ENCODE results near the gene ACTR5. TPM values are rescaled to one million over a fixed set of nuclear protein-coding genes. Genes with fewer than 3 reads are reported as not detected.

ACTR5 gene
- total RNA-seq, 1 experiment from 2014 or later: 4.5 TPM

- no peaks in the 10 kb centered on the region for H4K20me1 ChIP-seq (ENCODE audit: insufficient read depth, low read depth, low read length)
- no peak overlapping the region for H3K4me2 ChIP-seq (ENCODE audit: low read depth, low read length, poor library complexity, severe bottlenecking)
- no peak overlapping the region for H3K27ac ChIP-seq (ENCODE audit: low read length)
- no peak overlapping the region for H2AFZ ChIP-seq (ENCODE audit: low read length)
- H3K9me2 ChIP-seq (replicated peaks; ENCODE audit: insufficient read depth, low read length): no peaks in the 10 kb centered on the region
- no peaks in the 10 kb centered on the region for H3K9me3 ChIP-seq (ENCODE audit: low read length)
- H3K27me3 ChIP-seq (ENCODE audit: low read length): no peaks in the 10 kb centered on the region
- H3K4me3 ChIP-seq (ENCODE audit: low read length): no peak overlapping the region
- H3K36me3 ChIP-seq (ENCODE audit: insufficient read depth, low read length): no peaks in the 10 kb centered on the region
- H3K9ac ChIP-seq (ENCODE audit: low read length): no peak overlapping the region
- no peaks in the 10 kb centered on the region for H3K79me2 ChIP-seq (ENCODE audit: low read length)
- no peak for DNase-seq
- no peaks in the 10 kb centered on the region for H3K4me1 ChIP-seq (ENCODE audit: low read length)
These were observed 50.0 kb downstream of the ACTR5 start for GRCh38 chr20:38798266-38798665.

- Histone ChIP-seq H3K36me3 (ENCODE audit: insufficient read depth, low read length) (no peaks in the 10 kb centered on the region), H3K27me3 (ENCODE audit: low read length) (no peaks in the 10 kb centered on the region), H3K9ac (ENCODE audit: low read length) (no peak overlapping the region), H3K9me3 (ENCODE audit: low read length) (no peaks in the 10 kb centered on the region), H3K9me2 (replicated peaks; ENCODE audit: insufficient read depth, low read length) (no peaks in the 10 kb centered on the region), H3K4me1 (ENCODE audit: low read length) (no peaks in the 10 kb centered on the region), H3K4me3 (ENCODE audit: low read length) (no peak overlapping the region), H3K27ac (ENCODE audit: low read length) (no peak overlapping the region), H2AFZ (ENCODE audit: low read length) (no peak overlapping the region), H4K20me1 (ENCODE audit: insufficient read depth, low read depth, low read length) (no peaks in the 10 kb centered on the region), H3K79me2 (ENCODE audit: low read length) (no peaks in the 10 kb centered on the region), H3K4me2 (ENCODE audit: low read depth, low read length, poor library complexity, severe bottlenecking) (no peak overlapping the region)
- no peak for DNase-seq
These were observed 50.9 kb downstream of the ACTR5 start for GRCh38 chr20:38799203-38799602.

GRCh38 chr20:38800882-38801281 is 52.6 kb downstream of the ACTR5 start:
- Histone ChIP-seq H3K27ac (ENCODE audit: low read length) (no peak overlapping the region), H3K36me3 (ENCODE audit: insufficient read depth, low read length) (no peaks in the 10 kb centered on the region), H3K4me2 (ENCODE audit: low read depth, low read length, poor library complexity, severe bottlenecking) (no peak overlapping the region), H3K27me3 (ENCODE audit: low read length) (no peaks in the 10 kb centered on the region), H2AFZ (ENCODE audit: low read length) (no peak overlapping the region), H4K20me1 (ENCODE audit: insufficient read depth, low read depth, low read length) (no peaks in the 10 kb centered on the region), H3K9me2 (replicated peaks; ENCODE audit: insufficient read depth, low read length) (no peaks in the 10 kb centered on the region), H3K9ac (ENCODE audit: low read length) (no peak overlapping the region), H3K4me3 (ENCODE audit: low read length) (no peak overlapping the region), H3K9me3 (ENCODE audit: low read length) (no peaks in the 10 kb centered on the region), H3K79me2 (ENCODE audit: low read length) (no peaks in the 10 kb centered on the region), H3K4me1 (ENCODE audit: low read length) (peaks cover 4% of the 10 kb centered on the region)
- no peak for DNase-seq

- H3K4me1 ChIP-seq (ENCODE audit: low read length): peaks cover 11% of the 10 kb centered on the region
- H3K36me3 ChIP-seq (ENCODE audit: insufficient read depth, low read length): no peaks in the 10 kb centered on the region
- H3K9ac ChIP-seq (ENCODE audit: low read length): no peak overlapping the region
- H3K79me2 ChIP-seq (ENCODE audit: low read length): no peaks in the 10 kb centered on the region
- no peak for DNase-seq
- no peaks in the 10 kb centered on the region for H4K20me1 ChIP-seq (ENCODE audit: insufficient read depth, low read depth, low read length)
- H3K4me3 ChIP-seq (ENCODE audit: low read length): no peak overlapping the region
- no peak overlapping the region for H3K27ac ChIP-seq (ENCODE audit: low read length)
- H3K9me3 ChIP-seq (ENCODE audit: low read length): no peaks in the 10 kb centered on the region
- no peak overlapping the region for H2AFZ ChIP-seq (ENCODE audit: low read length)
- no peaks in the 10 kb centered on the region for H3K27me3 ChIP-seq (ENCODE audit: low read length)
- no peak overlapping the region for H3K4me2 ChIP-seq (ENCODE audit: low read depth, low read length, poor library complexity, severe bottlenecking)
- H3K9me2 ChIP-seq (replicated peaks; ENCODE audit: insufficient read depth, low read length): no peaks in the 10 kb centered on the region
These were observed 56.0 kb downstream of the ACTR5 start for GRCh38 chr20:38804221-38804620.

GRCh38 chr20:38804682-38805501 is 56.6 kb downstream of the ACTR5 start:
- H2AFZ ChIP-seq (ENCODE audit: low read length): no peak overlapping the region
- H3K9me3 ChIP-seq (ENCODE audit: low read length): no peaks in the 10 kb centered on the region
- H3K27ac ChIP-seq (ENCODE audit: low read length): no peak overlapping the region
- no peak overlapping the region; the same call in 1 of the 2 replicates for H3K4me3 ChIP-seq (ENCODE audit: low read length)
- peaks cover 11% of the 10 kb centered on the region for H3K4me1 ChIP-seq (ENCODE audit: low read length)
- H3K36me3 ChIP-seq (ENCODE audit: insufficient read depth, low read length): no peaks in the 10 kb centered on the region
- H3K9me2 ChIP-seq (replicated peaks; ENCODE audit: insufficient read depth, low read length): no peaks in the 10 kb centered on the region
- no peaks in the 10 kb centered on the region for H3K79me2 ChIP-seq (ENCODE audit: low read length)
- H4K20me1 ChIP-seq (ENCODE audit: insufficient read depth, low read depth, low read length): no peaks in the 10 kb centered on the region
- peak overlapping the region; percentile 66 for H3K4me2 ChIP-seq (ENCODE audit: low read depth, low read length, poor library complexity, severe bottlenecking)
- no peak overlapping the region for H3K9ac ChIP-seq (ENCODE audit: low read length)
- no peaks in the 10 kb centered on the region for H3K27me3 ChIP-seq (ENCODE audit: low read length)
- DNase-seq: no peak

- Histone ChIP-seq H3K4me1 (ENCODE audit: low read length) (peaks cover 11% of the 10 kb centered on the region), H3K9me3 (ENCODE audit: low read length) (no peaks in the 10 kb centered on the region), H3K36me3 (ENCODE audit: insufficient read depth, low read length) (no peaks in the 10 kb centered on the region), H2AFZ (ENCODE audit: low read length) (peak within 1 kb of the TSS; percentile 56; the same call in 1 of the 2 replicates), H3K27ac (ENCODE audit: low read length) (no peak within 1 kb of the TSS), H3K27me3 (ENCODE audit: low read length) (no peaks in the 10 kb centered on the region), H3K4me2 (ENCODE audit: low read depth, low read length, poor library complexity, severe bottlenecking) (peak within 1 kb of the TSS; percentile 66), H3K9me2 (replicated peaks; ENCODE audit: insufficient read depth, low read length) (no peaks in the 10 kb centered on the region), H3K79me2 (ENCODE audit: low read length) (no peaks in the 10 kb centered on the region), H3K9ac (ENCODE audit: low read length) (0 out of 2 replicates have a peak within 1 kb of the TSS, but pooled peaks have one; percentile 27), H4K20me1 (ENCODE audit: insufficient read depth, low read depth, low read length) (no peaks in the 10 kb centered on the region), H3K4me3 (ENCODE audit: low read length) (peak within 1 kb of the TSS; percentile 57)
- peak; percentile 61 for DNase-seq
These were observed 57.3 kb downstream of the ACTR5 start, which contains the start of gene PPP1R16B for GRCh38 chr20:38805502-38805957. Gene PPP1R16B (plus strand): TSS chr20:38805697. CDS start chr20:38835926, 30,229 bp downstream.

GRCh38 chr20:38805958-38806854 is 57.9 kb downstream of the ACTR5 start:
- no peak for DNase-seq
- Histone ChIP-seq H3K27me3 (ENCODE audit: low read length) (no peaks in the 10 kb centered on the region), H2AFZ (ENCODE audit: low read length) (peak overlapping the region; percentile 56; the same call in 1 of the 2 replicates), H3K27ac (ENCODE audit: low read length) (no peak overlapping the region), H3K79me2 (ENCODE audit: low read length) (no peaks in the 10 kb centered on the region), H3K4me1 (ENCODE audit: low read length) (peaks cover 11% of the 10 kb centered on the region), H4K20me1 (ENCODE audit: insufficient read depth, low read depth, low read length) (no peaks in the 10 kb centered on the region), H3K9me3 (ENCODE audit: low read length) (no peaks in the 10 kb centered on the region), H3K36me3 (ENCODE audit: insufficient read depth, low read length) (no peaks in the 10 kb centered on the region), H3K9me2 (replicated peaks; ENCODE audit: insufficient read depth, low read length) (no peaks in the 10 kb centered on the region), H3K9ac (ENCODE audit: low read length) (0 out of 2 replicates have a peak overlapping the region, but pooled peaks have one; percentile 27), H3K4me3 (ENCODE audit: low read length) (peak overlapping the region; percentile 57), H3K4me2 (ENCODE audit: low read depth, low read length, poor library complexity, severe bottlenecking) (peak overlapping the region; percentile 66)

All from Karpas-422 (cell line).